HS-27A (cell line): ENCODE results near the gene FAM24B.

Experiments used
- DNase-seq: peaks from one replicate; pipeline ENCODE4 v3.0.0-alpha.2; 2012; ENCODE audit warnings: low read depth, missing footprints

Gene FAM24B

DNA sequence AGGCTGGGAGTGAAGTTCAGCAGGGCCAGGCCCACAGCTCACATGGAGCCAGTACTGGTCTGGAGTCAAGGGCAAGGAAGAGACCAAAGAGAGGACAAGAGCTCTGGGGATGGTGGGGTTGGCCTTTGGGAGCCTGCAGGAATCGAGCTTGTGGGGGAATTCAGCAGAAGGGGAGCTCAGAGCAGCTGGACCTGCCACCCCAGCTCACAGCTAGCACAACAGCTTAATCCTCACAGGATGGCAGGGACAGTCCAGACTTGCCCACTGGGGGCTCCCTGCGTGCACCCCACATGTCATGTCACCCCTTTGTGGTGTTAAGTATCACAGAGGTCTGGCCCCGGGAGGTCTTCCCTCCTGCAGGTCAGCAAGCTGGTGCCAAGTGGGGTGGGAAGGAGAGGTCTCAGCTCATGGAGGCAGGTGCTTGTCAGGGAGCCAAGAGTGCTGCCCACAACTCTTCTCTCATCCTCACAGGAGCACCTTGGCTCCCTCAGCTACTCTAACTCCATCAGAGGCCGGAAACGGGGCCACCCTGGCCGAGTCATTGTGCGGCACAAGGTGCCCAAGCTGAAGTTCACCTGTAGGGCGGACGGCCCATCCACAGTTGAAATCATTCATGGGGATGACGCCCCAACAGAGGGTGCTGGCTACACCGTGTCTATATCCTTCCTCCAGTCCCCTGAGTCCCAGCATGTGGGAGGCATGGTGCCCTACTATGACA lies 56.2 kb downstream of the FAM24B start:
- DNase-seq = no peak

DNA sequence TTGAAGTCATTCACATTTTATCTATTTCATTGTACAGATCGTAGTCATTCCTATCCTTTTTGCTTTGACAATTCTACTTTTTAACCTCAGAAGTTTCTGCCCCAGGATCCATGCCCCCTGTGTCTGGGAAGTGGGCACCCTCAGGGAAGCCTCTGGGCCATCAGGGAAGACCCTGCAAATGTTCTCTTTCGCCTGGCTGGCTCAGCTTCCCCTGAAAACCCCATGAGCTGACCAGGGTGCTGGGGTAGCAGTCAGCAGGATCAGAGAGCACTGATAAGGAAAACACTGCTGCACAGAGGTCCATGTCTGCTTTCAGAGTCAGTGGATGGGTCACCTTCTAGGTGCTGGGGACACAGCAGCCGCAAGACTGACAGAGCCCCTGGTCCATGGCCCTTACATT lies 57.6 kb downstream of the FAM24B start:
- DNase-seq = no peak

DNA sequence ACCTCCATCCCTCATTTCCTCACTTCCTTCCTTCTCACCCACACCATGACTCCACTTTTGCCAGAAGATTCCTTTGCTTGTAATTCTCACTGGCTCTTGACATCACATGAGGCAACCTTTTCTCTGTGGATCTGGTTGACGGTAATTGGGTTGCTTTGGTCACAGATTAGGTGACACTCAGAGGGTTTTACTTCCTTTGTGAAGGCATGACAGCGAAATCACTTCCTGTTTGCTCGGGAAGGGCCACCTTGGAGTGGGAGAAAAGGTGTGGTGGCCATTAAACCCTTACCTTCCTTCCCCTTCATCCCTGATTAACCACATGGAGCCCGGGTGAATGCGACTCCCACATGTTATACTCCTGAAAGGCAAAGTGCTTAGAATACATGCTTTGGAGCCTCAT lies 63.9 kb downstream of the FAM24B start:
- no peak for DNase-seq

GRCh38 chr10:122814493-122814892 lies 64.9 kb downstream of the FAM24B start:
- DNase-seq = no peak

GRCh38 chr10:122812751-122813150 lies 66.6 kb downstream of the FAM24B start:
- DNase-seq = no peak

- DNase-seq = no peak
These were observed 77.1 kb downstream of the FAM24B start for GRCh38 chr10:122802282-122802681.
